Measurements from ENCODE around the gene DCBLD1. TPM values are rescaled to one million over a fixed set of nuclear protein-coding genes. Genes with fewer than 3 reads are reported as not detected.

Gene DCBLD1
- total and polyA plus RNA-seq, 4 donors, result 2.7 to 10.4 (median 4.4) TPM

GRCh38 chr6:117590447-117590846 lies 108.0 kb downstream of the DCBLD1 start:
- TF ChIP-seq MAX (IDR thresholded peaks at IDR 0.05) (no peak), TAF1 (conservative IDR thresholded peaks at IDR 0.05) (no peak), SP1 (IDR thresholded peaks at IDR 0.05) (no peak), RAD21 (IDR thresholded peaks at IDR 0.05) (no peak), EGR1 (IDR thresholded peaks at IDR 0.05; ENCODE audit: low read depth in 2 of 2) (no peak)
- no peak overlapping the region for H3K4me3 ChIP-seq (ENCODE audit: low read depth in 1 of 3, low read length in 3 of 3)
- H3K36me3 ChIP-seq (ENCODE audit: control insufficient read depth in 4 of 4, insufficient read depth in 3 of 4, low read depth in 1 of 4, low read length in 3 of 4), result peaks cover 0 to 12% (median 5%) of the 10 kb centered on the region in 4 donors
- H3K9ac ChIP-seq (ENCODE audit: low read depth in 1 of 2, low read length in 2 of 2), result no peak overlapping the region
- DNase-seq (ENCODE audit: low spot score), result no peak
- H3K4me1 ChIP-seq (ENCODE audit: control insufficient read depth in 4 of 4, insufficient read depth in 4 of 4, low read length in 3 of 4), result peaks cover 0 to 6% (median 2%) of the 10 kb centered on the region in 4 donors
- no peaks in the 10 kb centered on the region for H3K27me3 ChIP-seq (ENCODE audit: control insufficient read depth in 4 of 4, insufficient read depth in 4 of 4, low read length in 3 of 4)
- no peaks in the 10 kb centered on the region for H3K9me3 ChIP-seq (ENCODE audit: control insufficient read depth in 4 of 4, low read length in 3 of 4)
- no peak overlapping the region for H3K27ac ChIP-seq (ENCODE audit: low read depth in 1 of 2, low read length in 2 of 2)
- WGBS, result 94% methylated on average over 5 of the region's 5 CpGs

- no peak for DNase-seq (ENCODE audit: low spot score)
Measured at GRCh38 chr6:117591405-117591804, 108.9 kb downstream of the DCBLD1 start.

More at GRCh38 chr6:117591405-117591804, 108.9 kb downstream of the DCBLD1 start:
- TF ChIP-seq ATF3 (IDR thresholded peaks at IDR 0.05) (no peak), ZBTB33 (IDR thresholded peaks at IDR 0.05) (no peak), FOXA2 (IDR thresholded peaks at IDR 0.05) (no peak), SP1 (IDR thresholded peaks at IDR 0.05) (no peak), EGR1 (IDR thresholded peaks at IDR 0.05; ENCODE audit: low read depth in 2 of 2) (no peak), RXRA (IDR thresholded peaks at IDR 0.05) (no peak), NR2F2 (IDR thresholded peaks at IDR 0.05) (no peak), GABPA (IDR thresholded peaks at IDR 0.05 in 1 of 2, conservative IDR thresholded peaks at IDR 0.05 in 1 of 2) (no peak), REST (IDR thresholded peaks at IDR 0.05) (no peak), TAF1 (conservative IDR thresholded peaks at IDR 0.05) (no peak), JUND (IDR thresholded peaks at IDR 0.05) (no peak), MAX (IDR thresholded peaks at IDR 0.05) (no peak), FOXA1 (IDR thresholded peaks at IDR 0.05) (no peak), HNF4G (IDR thresholded peaks at IDR 0.05) (no peak), RAD21 (IDR thresholded peaks at IDR 0.05) (no peak), HNF4A (conservative IDR thresholded peaks at IDR 0.05) (no peak), YY1 (IDR thresholded peaks at IDR 0.05) (no peak)
- Histone ChIP-seq H3K36me3 (ENCODE audit: control insufficient read depth in 4 of 4, insufficient read depth in 3 of 4, low read depth in 1 of 4, low read length in 3 of 4) (peaks cover 0 to 12% (median 5%) of the 10 kb centered on the region in 4 donors), H3K27me3 (ENCODE audit: control insufficient read depth in 4 of 4, insufficient read depth in 4 of 4, low read length in 3 of 4) (no peaks in the 10 kb centered on the region), H3K4me3 (ENCODE audit: low read depth in 1 of 3, low read length in 3 of 3) (no peak overlapping the region), H3K9ac (ENCODE audit: low read depth in 1 of 2, low read length in 2 of 2) (no peak overlapping the region), H3K9me3 (ENCODE audit: control insufficient read depth in 4 of 4, low read length in 3 of 4) (no peaks in the 10 kb centered on the region), H3K27ac (ENCODE audit: low read depth in 1 of 2, low read length in 2 of 2) (no peak overlapping the region), H3K4me1 (ENCODE audit: control insufficient read depth in 4 of 4, insufficient read depth in 4 of 4, low read length in 3 of 4) (peaks cover 0 to 6% (median 2%) of the 10 kb centered on the region in 4 donors)
- WGBS, result 89% methylated on average over 3 of the region's 3 CpGs

All from liver (tissue), 9 donors.